Liver (tissue), 9 donors: ENCODE results near the gene FES. TPM values are rescaled to one million over a fixed set of nuclear protein-coding genes. Genes with fewer than 3 reads are reported as not detected.

Source experiments
- DNase-seq: peaks from one replicate; pipeline ENCODE4 v3.0.0-alpha.2; 2017; ENCODE audit warnings: low spot score
- H3K27ac ChIP-seq, 2 donors: one replicate each; pipeline ENCODE4 v1.7.0; 2013; ENCODE audit warnings: inconsistent platforms in 2 of 2, low read length in 2 of 2, control low read depth in 1 of 2, low read depth in 1 of 2, mild to moderate bottlenecking in 1 of 2
- H3K27me3 ChIP-seq, 4 donors: one replicate each; pipeline versions ENCODE4 v1.6.1 to v1.7.0; 2013; ENCODE audit warnings: low read length in 3 of 4, inconsistent platforms in 1 of 4, mild to moderate bottlenecking in 1 of 4, moderate library complexity in 1 of 4; ENCODE audit not compliant: control insufficient read depth in 4 of 4, insufficient read depth in 4 of 4
- H3K36me3 ChIP-seq, 4 donors: one replicate each; pipeline versions ENCODE4 v1.6.1 to v1.7.0; 2013; ENCODE audit warnings: low read length in 3 of 4, mild to moderate bottlenecking in 3 of 4, low read depth in 1 of 4, moderate library complexity in 1 of 4; ENCODE audit not compliant: control insufficient read depth in 4 of 4, insufficient read depth in 3 of 4
- H3K4me1 ChIP-seq, 4 donors: one replicate each; pipeline versions ENCODE4 v1.6.1 to v1.7.0; 2013; ENCODE audit warnings: low read length in 3 of 4, mild to moderate bottlenecking in 3 of 4, moderate library complexity in 1 of 4; ENCODE audit not compliant: control insufficient read depth in 4 of 4, insufficient read depth in 4 of 4
- H3K4me3 ChIP-seq, 3 donors: one replicate each; pipeline versions ENCODE4 v1.6.1 to v1.7.0; 2013; ENCODE audit warnings: low read length in 3 of 3, control low read depth in 1 of 3, low read depth in 1 of 3, mild to moderate bottlenecking in 1 of 3
- H3K9ac ChIP-seq, 2 donors: one replicate each; pipeline ENCODE4 v1.7.0; 2013; ENCODE audit warnings: low read length in 2 of 2, mild to moderate bottlenecking in 2 of 2, moderate library complexity in 2 of 2, control low read depth in 1 of 2, low read depth in 1 of 2
- H3K9me3 ChIP-seq, 4 donors: one replicate each; pipeline versions ENCODE4 v1.6.1 to v1.7.0; 2013; ENCODE audit warnings: low read length in 3 of 4; ENCODE audit not compliant: control insufficient read depth in 4 of 4
- EGR1 ChIP-seq, 2 donors: IDR thresholded peaks; 2 replicates each; pipeline ENCODE4 v1.6.1; 2016 to 2018; ENCODE audit warnings: antibody characterized with exemption in 2 of 2, low read depth in 2 of 2
- FOXA1 ChIP-seq: IDR thresholded peaks from 2 replicates; pipeline ENCODE4 v1.6.1; 2016; ENCODE audit warnings: antibody characterized with exemption
- FOXA2 ChIP-seq: IDR thresholded peaks from 2 replicates; pipeline ENCODE4 v1.6.1; 2016; ENCODE audit warnings: antibody characterized with exemption
- GABPA ChIP-seq, 2 donors: IDR thresholded peaks in 1 of 2; conservative IDR thresholded peaks in 1 of 2; 2 replicates each; pipeline ENCODE4 v1.6.1; 2016; ENCODE audit warnings: antibody characterized with exemption in 2 of 2, mild to moderate bottlenecking in 1 of 2, moderate library complexity in 1 of 2
- HNF4A ChIP-seq, 2 donors: conservative IDR thresholded peaks; 2 replicates each; pipeline ENCODE4 v1.6.1; 2016; ENCODE audit warnings: antibody characterized with exemption in 2 of 2, mild to moderate bottlenecking in 2 of 2
- HNF4G ChIP-seq: IDR thresholded peaks from 2 replicates; pipeline ENCODE4 v1.6.1; 2016; ENCODE audit warnings: antibody characterized with exemption
- JUND ChIP-seq, 2 donors: IDR thresholded peaks; 2 replicates each; pipeline ENCODE4 v1.6.1; 2016; ENCODE audit warnings: antibody characterized with exemption in 2 of 2
- NR2F2 ChIP-seq: IDR thresholded peaks from 2 replicates; pipeline ENCODE4 v1.6.1; 2016; ENCODE audit warnings: antibody characterized with exemption
- RAD21 ChIP-seq, 2 donors: IDR thresholded peaks; 2 replicates each; pipeline ENCODE4 v1.6.1; 2016; ENCODE audit warnings: antibody characterized with exemption in 2 of 2, mild to moderate bottlenecking in 2 of 2
- RXRA ChIP-seq, 2 donors: IDR thresholded peaks; 2 replicates each; pipeline ENCODE4 v1.6.1; 2017 to 2018; ENCODE audit warnings: antibody characterized with exemption in 2 of 2, mild to moderate bottlenecking in 1 of 2
- SP1 ChIP-seq: IDR thresholded peaks from 2 replicates; pipeline ENCODE4 v1.6.1; 2018; ENCODE audit warnings: antibody characterized with exemption, mild to moderate bottlenecking
- TAF1 ChIP-seq: conservative IDR thresholded peaks from 2 replicates; pipeline ENCODE4 v1.6.1; 2016; ENCODE audit warnings: antibody characterized with exemption, mild to moderate bottlenecking
- YY1 ChIP-seq: IDR thresholded peaks from 2 replicates; pipeline ENCODE4 v1.6.1; 2016; ENCODE audit warnings: antibody characterized with exemption, mild to moderate bottlenecking
- WGBS: extraction: QIAGEN DNeasy Blood & Tissue Kit; methylation state at CpG from one replicate; pipeline ENCODE4 v1.1.7; 2013; 5-methylcytosine and 5-hydroxymethylcytosine counted together
- polyA plus RNA-seq, 2 donors: library from polyadenylated mRNA; stranded (reverse) in 1 of 2; unstranded in 1 of 2; fragments of 200-250 nt in 1 of 2; fragments of >200 nt in 1 of 2; fragmentation: Nextera tagmentation in 1 of 2; extraction: Ambion mirVana in 1 of 2; gene quantifications; one replicate each; pipeline versions ENCODE4 v1.2.1 to v1.2.3, GENCODE V29; 2013 to 2015
- total RNA-seq, 2 donors: library from RNA; depleted of rRNA; stranded (reverse); fragments of >200 nt; gene quantifications; one replicate each; pipeline ENCODE4 v1.2.3, GENCODE V29; 2014
- TF ChIP-seq, protein P1 (sequence below): fragments of 150-350 bp; IDR thresholded peaks from 2 replicates; pipeline ENCODE4 v1.5.1; 2017; ENCODE audit warnings: improper control_type of control experiment, low read depth, low read length; ENCODE audit not compliant: missing input control
- TF ChIP-seq, protein P2 (sequence below): IDR thresholded peaks from 2 replicates; pipeline ENCODE4 v1.6.1; 2016; ENCODE audit warnings: antibody characterized with exemption
- TF ChIP-seq, protein P3 (sequence below): IDR thresholded peaks from 2 replicates; pipeline ENCODE4 v1.6.1; 2016; ENCODE audit warnings: antibody characterized with exemption
- TF ChIP-seq, protein P4 (sequence below): IDR thresholded peaks from 2 replicates; pipeline ENCODE4 v1.6.1; 2016; ENCODE audit warnings: antibody characterized with exemption
- TF ChIP-seq, protein P5 (sequence below): IDR thresholded peaks from 2 replicates; pipeline ENCODE4 v1.6.1; 2016; ENCODE audit warnings: antibody characterized with exemption, mild to moderate bottlenecking
- donor health status: healthy.
- donor health status: healthy.
- donor health status: healthy.
- donor health status: healthy.
- donor health status: healthy.

Gene FES
- total and polyA plus RNA-seq, 4 donors = 12.1 to 43.1 (median 28.8) TPM

DNA sequence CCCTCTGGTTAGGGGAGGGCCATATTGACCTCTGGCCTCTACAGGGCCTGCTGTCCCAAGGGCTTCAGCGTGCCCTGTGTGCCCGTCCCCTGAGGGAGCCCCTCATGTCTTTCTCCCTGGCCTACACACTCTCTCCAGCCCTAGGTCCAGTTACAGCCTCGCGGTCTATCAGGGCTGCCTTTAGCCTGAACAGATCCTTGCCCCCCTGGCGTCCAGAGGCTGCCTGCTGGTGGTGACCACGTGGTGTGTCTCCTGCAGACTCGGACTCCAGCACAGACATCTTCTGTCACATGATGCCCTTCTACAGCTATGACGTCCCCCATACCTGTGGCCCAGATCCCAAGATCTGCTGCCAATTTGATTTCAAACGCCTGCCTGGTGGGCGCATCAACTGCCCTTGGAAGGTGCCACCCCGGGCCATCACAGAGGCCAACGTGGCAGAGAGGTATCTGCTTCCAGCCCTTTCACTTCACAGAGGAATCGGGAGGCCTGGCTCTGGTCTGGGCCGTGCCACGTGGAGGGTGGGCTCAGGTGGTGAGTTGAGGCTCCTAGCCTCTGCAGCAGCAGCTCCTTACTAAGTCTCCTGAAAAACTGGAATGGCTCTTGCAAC, 22.9 kb downstream of the FES start (continued):
- TF ChIP-seq, protein P1, sequence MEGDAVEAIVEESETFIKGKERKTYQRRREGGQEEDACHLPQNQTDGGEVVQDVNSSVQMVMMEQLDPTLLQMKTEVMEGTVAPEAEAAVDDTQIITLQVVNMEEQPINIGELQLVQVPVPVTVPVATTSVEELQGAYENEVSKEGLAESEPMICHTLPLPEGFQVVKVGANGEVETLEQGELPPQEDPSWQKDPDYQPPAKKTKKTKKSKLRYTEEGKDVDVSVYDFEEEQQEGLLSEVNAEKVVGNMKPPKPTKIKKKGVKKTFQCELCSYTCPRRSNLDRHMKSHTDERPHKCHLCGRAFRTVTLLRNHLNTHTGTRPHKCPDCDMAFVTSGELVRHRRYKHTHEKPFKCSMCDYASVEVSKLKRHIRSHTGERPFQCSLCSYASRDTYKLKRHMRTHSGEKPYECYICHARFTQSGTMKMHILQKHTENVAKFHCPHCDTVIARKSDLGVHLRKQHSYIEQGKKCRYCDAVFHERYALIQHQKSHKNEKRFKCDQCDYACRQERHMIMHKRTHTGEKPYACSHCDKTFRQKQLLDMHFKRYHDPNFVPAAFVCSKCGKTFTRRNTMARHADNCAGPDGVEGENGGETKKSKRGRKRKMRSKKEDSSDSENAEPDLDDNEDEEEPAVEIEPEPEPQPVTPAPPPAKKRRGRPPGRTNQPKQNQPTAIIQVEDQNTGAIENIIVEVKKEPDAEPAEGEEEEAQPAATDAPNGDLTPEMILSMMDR = no peak
- TF ChIP-seq, protein P2, sequence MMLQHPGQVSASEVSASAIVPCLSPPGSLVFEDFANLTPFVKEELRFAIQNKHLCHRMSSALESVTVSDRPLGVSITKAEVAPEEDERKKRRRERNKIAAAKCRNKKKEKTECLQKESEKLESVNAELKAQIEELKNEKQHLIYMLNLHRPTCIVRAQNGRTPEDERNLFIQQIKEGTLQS = no peak
- TF ChIP-seq JUND (IDR thresholded peaks at IDR 0.05) (no peak), FOXA1 (no peak)
- TF ChIP-seq, protein P3, sequence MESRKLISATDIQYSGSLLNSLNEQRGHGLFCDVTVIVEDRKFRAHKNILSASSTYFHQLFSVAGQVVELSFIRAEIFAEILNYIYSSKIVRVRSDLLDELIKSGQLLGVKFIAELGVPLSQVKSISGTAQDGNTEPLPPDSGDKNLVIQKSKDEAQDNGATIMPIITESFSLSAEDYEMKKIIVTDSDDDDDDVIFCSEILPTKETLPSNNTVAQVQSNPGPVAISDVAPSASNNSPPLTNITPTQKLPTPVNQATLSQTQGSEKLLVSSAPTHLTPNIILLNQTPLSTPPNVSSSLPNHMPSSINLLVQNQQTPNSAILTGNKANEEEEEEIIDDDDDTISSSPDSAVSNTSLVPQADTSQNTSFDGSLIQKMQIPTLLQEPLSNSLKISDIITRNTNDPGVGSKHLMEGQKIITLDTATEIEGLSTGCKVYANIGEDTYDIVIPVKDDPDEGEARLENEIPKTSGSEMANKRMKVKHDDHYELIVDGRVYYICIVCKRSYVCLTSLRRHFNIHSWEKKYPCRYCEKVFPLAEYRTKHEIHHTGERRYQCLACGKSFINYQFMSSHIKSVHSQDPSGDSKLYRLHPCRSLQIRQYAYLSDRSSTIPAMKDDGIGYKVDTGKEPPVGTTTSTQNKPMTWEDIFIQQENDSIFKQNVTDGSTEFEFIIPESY = no peak

DNA sequence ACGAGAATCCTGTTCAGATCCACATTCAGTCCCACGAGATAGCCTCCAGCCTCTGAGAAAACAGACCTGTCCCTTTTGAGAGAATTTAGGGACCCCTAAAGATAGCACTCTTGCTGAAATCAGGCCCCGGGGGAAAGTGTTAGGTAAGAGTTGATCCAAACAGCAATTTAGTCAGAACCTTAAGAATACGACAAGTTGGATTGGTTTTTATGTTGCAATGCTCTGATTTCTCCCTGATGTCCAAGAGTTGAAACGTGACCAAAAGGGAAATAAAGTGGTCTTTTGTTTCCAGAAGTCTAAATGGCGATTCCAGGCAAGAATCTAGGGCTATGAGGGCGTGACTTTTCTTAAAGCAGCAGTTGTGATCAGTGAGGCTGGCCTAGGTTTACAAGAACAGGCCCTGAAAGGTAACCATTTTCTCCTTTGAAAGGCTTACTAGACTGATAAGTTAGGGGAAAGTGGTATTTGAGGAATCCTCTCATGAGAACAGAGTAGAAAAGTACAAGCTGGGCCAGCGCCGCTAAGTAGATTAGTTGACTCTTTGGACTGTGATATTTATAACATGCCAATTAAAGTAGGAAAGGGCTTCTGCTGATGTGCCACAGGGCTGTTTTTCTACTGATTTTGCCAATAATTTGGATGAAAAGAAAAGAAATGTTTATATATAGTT, 23.7 kb downstream of the FES start:
- TF ChIP-seq EGR1 (IDR thresholded peaks at IDR 0.05; ENCODE audit: low read depth in 2 of 2) (no peak), NR2F2 (no peak), YY1 (no peak), RXRA (IDR thresholded peaks at IDR 0.05) (no peak), JUND (IDR thresholded peaks at IDR 0.05) (no peak), TAF1 (no peak), FOXA1 (no peak), HNF4G (no peak), GABPA (IDR thresholded peaks at IDR 0.05 in 1 of 2, conservative IDR thresholded peaks at IDR 0.05 in 1 of 2) (no peak), FOXA2 (no peak), RAD21 (IDR thresholded peaks at IDR 0.05) (no peak), SP1 (no peak), HNF4A (conservative IDR thresholded peaks at IDR 0.05) (no peak)
- TF ChIP-seq, protein P4, sequence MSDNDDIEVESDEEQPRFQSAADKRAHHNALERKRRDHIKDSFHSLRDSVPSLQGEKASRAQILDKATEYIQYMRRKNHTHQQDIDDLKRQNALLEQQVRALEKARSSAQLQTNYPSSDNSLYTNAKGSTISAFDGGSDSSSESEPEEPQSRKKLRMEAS = no peak
- TF ChIP-seq, protein P3 = no peak
- TF ChIP-seq, protein P5, sequence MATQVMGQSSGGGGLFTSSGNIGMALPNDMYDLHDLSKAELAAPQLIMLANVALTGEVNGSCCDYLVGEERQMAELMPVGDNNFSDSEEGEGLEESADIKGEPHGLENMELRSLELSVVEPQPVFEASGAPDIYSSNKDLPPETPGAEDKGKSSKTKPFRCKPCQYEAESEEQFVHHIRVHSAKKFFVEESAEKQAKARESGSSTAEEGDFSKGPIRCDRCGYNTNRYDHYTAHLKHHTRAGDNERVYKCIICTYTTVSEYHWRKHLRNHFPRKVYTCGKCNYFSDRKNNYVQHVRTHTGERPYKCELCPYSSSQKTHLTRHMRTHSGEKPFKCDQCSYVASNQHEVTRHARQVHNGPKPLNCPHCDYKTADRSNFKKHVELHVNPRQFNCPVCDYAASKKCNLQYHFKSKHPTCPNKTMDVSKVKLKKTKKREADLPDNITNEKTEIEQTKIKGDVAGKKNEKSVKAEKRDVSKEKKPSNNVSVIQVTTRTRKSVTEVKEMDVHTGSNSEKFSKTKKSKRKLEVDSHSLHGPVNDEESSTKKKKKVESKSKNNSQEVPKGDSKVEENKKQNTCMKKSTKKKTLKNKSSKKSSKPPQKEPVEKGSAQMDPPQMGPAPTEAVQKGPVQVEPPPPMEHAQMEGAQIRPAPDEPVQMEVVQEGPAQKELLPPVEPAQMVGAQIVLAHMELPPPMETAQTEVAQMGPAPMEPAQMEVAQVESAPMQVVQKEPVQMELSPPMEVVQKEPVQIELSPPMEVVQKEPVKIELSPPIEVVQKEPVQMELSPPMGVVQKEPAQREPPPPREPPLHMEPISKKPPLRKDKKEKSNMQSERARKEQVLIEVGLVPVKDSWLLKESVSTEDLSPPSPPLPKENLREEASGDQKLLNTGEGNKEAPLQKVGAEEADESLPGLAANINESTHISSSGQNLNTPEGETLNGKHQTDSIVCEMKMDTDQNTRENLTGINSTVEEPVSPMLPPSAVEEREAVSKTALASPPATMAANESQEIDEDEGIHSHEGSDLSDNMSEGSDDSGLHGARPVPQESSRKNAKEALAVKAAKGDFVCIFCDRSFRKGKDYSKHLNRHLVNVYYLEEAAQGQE = no peak
- TF ChIP-seq, protein P2 = no peak
- TF ChIP-seq, protein P1 = no peak
- peaks cover 0 to 11% (median 5%) of the 10 kb centered on the region in 4 donors for H3K4me1 ChIP-seq
- DNase-seq = no peak
- no peak overlapping the region for H3K27ac ChIP-seq
- H3K9me3 ChIP-seq = no peaks in the 10 kb centered on the region
- H3K36me3 ChIP-seq = peaks cover 48 to 74% (median 66%) of the 10 kb centered on the region in 4 donors
- 93% methylated on average over 9 of the region's 9 CpGs for WGBS
- H3K27me3 ChIP-seq = no peaks in the 10 kb centered on the region
- H3K9ac ChIP-seq = no peak overlapping the region
- no peak overlapping the region for H3K4me3 ChIP-seq
